PC-9 (cell line): ENCODE measurements around the gene LCE2C.

Experiments
- CTCF ChIP-seq: fragments of 200-600 bp; sonication (generic); conservative IDR thresholded peaks from 2 replicates; pipeline ENCODE4 v1.6.1; 2017; ENCODE audit warnings: mixed run types, antibody characterized with exemption, mild to moderate bottlenecking, moderate library complexity
- EZH2 ChIP-seq: fragments of 200-600 bp; sonication (generic); IDR thresholded peaks from 2 replicates; pipeline ENCODE4 v1.8.0; 2017; ENCODE audit warnings: antibody characterized with exemption, low read depth

GRCh38 chr1:152626744-152627143 lies 48.3 kb upstream of the LCE2C start:
- TF ChIP-seq CTCF (no peak), EZH2 (no peak)
